Measurements from ENCODE around the gene ARL15. TPM values are rescaled to one million over a fixed set of nuclear protein-coding genes. Genes with fewer than 3 reads are reported as not detected.

The ARL15 gene
- total and polyA plus RNA-seq, 2 experiments from 2014 or later: 7.8 to 9.9 TPM

DNA sequence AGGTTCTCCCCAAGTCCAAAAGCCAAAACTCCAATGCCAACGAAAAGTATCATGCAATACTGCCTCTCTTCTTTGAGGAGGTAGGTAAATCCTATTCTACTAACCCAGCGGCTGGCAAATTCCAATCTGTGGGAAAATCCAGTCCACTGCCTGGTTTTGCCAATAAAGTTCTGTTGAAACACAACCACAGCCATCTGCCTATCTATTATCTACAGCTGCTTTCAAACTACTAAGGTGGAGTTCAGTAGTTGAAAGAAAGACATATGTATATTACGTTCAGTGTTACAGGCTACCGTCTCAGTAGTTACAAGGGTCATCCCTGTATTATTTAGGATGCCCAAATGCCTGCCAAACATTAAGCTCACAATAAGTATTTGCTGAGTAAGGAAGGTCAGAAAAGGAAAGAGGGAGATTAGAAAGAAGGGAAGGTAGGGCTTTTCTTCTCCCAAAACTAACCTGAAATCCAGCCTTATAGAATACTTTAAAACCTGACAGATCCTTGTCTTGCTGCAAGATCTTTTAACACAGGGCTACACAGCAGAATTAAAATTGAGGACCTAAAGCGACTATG lies 16.2 kb downstream of the ARL15 start:
- DNase-seq: no peak
- Histone ChIP-seq H2AFZ (no peak overlapping the region), H3K27ac (no peak overlapping the region), H4K20me1 (ENCODE audit: insufficient read depth) (no peaks in the 10 kb centered on the region), H3K9me3 (ENCODE audit: low read depth) (no peaks in the 10 kb centered on the region), H3K4me3 (no peak overlapping the region), H3K4me1 (ENCODE audit: insufficient read depth) (no peaks in the 10 kb centered on the region), H3K27me3 (replicated peaks; ENCODE audit: insufficient read depth) (no peaks in the 10 kb centered on the region), H3K9me2 (ENCODE audit: insufficient read depth) (no peaks in the 10 kb centered on the region), H3K4me2 (ENCODE audit: unreplicated experiment) (no peak overlapping the region), H3F3A (ENCODE audit: insufficient read depth) (no peaks in the 10 kb centered on the region), H3K9ac (no peak overlapping the region), H3K36me3 (ENCODE audit: low read depth) (no peaks in the 10 kb centered on the region), H3K79me2 (ENCODE audit: insufficient read depth) (peaks cover 21% of the 10 kb centered on the region)
- no peak for TF ChIP-seq EZH2 (IDR thresholded peaks at IDR 0.05; ENCODE audit: insufficient read depth, poor library complexity, severe bottlenecking)
- no peak for TF ChIP-seq EZH2phosphoT487 (IDR thresholded peaks at IDR 0.05; ENCODE audit: insufficient read depth, low read depth)
- WGBS, 2 experiments (ENCODE audit: low coverage in 1 of 2, low lambda C conversion rate in 2 of 2, missing lambda C conversion rate in 2 of 2): 59 to 64% methylated on average over 5 of the region's 5 CpGs
- in situ Hi-C loops (cut with MboI): no loop called here

DNA sequence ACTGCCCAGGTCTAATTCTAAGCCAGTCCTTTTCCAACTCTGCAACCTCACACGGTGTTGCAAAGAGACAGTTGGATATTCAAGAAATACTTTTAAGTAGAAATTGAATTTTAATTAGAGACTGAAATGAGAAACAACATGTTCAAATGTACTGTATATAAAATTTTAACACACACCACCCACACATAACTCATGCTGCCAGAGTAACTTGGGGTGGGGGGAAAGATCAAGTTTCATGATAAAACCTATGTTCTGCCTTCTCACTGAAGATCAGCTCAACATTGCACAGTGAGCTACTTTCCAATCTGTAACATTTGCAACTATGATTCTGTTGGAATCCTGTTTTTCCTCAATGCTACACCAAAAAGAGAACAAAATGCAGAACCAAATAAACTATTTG lies 17.5 kb downstream of the ARL15 start:
- no peak overlapping the region for H3K9ac ChIP-seq
- no peak overlapping the region for H3K4me2 ChIP-seq (ENCODE audit: unreplicated experiment)
- H3F3A ChIP-seq (ENCODE audit: insufficient read depth): no peaks in the 10 kb centered on the region
- TF ChIP-seq EZH2phosphoT487 (IDR thresholded peaks at IDR 0.05; ENCODE audit: insufficient read depth, low read depth) (no peak), EZH2 (IDR thresholded peaks at IDR 0.05; ENCODE audit: insufficient read depth, poor library complexity, severe bottlenecking) (no peak)
- H3K27ac ChIP-seq: no peak overlapping the region
- no peaks in the 10 kb centered on the region for H3K4me1 ChIP-seq (ENCODE audit: insufficient read depth)
- H4K20me1 ChIP-seq (ENCODE audit: insufficient read depth): no peaks in the 10 kb centered on the region
- no peaks in the 10 kb centered on the region for H3K9me2 ChIP-seq (ENCODE audit: insufficient read depth)
- no peaks in the 10 kb centered on the region for H3K9me3 ChIP-seq (ENCODE audit: low read depth)
- WGBS, 2 experiments (ENCODE audit: low coverage in 1 of 2, low lambda C conversion rate in 2 of 2, missing lambda C conversion rate in 2 of 2): 93 to 98% methylated on average over 1 of the region's 1 CpG
- H3K4me3 ChIP-seq: no peak overlapping the region
- in situ Hi-C loops (cut with MboI): no loop called here
- no peak overlapping the region for H2AFZ ChIP-seq
- H3K27me3 ChIP-seq (replicated peaks; ENCODE audit: insufficient read depth): no peaks in the 10 kb centered on the region
- no peaks in the 10 kb centered on the region for H3K36me3 ChIP-seq (ENCODE audit: low read depth)
- H3K79me2 ChIP-seq (ENCODE audit: insufficient read depth): peaks cover 20% of the 10 kb centered on the region; the same call in 1 of the 2 replicates
- DNase-seq: no peak

DNA sequence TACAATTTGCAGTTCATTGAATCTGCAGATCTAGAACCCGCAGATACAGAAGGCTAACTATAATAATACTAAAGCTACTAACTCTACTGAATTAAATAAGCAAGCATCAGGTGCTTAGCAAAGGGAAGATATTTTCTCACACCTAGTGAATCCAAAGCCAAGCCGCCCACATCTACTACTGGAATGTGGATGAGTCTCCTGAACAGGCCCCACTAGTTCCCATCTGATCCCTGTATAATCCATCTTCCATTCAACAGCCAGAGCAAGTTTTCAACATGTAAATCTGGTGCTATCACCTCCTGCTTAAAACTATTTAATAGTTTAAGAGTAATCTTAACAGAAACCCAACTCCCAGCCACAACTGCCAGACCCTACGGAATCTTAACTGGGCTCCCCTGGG lies 18.9 kb downstream of the ARL15 start:
- no peak overlapping the region for H2AFZ ChIP-seq
- WGBS, 2 experiments (ENCODE audit: low coverage in 1 of 2, low lambda C conversion rate in 2 of 2, missing lambda C conversion rate in 2 of 2): 77 to 79% methylated on average over 3 of the region's 3 CpGs
- peaks cover 20% of the 10 kb centered on the region; the same call in 1 of the 2 replicates for H3K79me2 ChIP-seq (ENCODE audit: insufficient read depth)
- H4K20me1 ChIP-seq (ENCODE audit: insufficient read depth): no peaks in the 10 kb centered on the region
- no peaks in the 10 kb centered on the region for H3K4me1 ChIP-seq (ENCODE audit: insufficient read depth)
- no peaks in the 10 kb centered on the region for H3K27me3 ChIP-seq (replicated peaks; ENCODE audit: insufficient read depth)
- H3K4me3 ChIP-seq: no peak overlapping the region
- H3K4me2 ChIP-seq (ENCODE audit: unreplicated experiment): no peak overlapping the region
- in situ Hi-C loops (cut with MboI): no loop called here
- H3F3A ChIP-seq (ENCODE audit: insufficient read depth): no peaks in the 10 kb centered on the region
- no peaks in the 10 kb centered on the region for H3K36me3 ChIP-seq (ENCODE audit: low read depth)
- DNase-seq: no peak
- H3K9me2 ChIP-seq (ENCODE audit: insufficient read depth): no peaks in the 10 kb centered on the region
- H3K27ac ChIP-seq: no peak overlapping the region
- TF ChIP-seq EZH2phosphoT487 (IDR thresholded peaks at IDR 0.05; ENCODE audit: insufficient read depth, low read depth) (no peak), EZH2 (IDR thresholded peaks at IDR 0.05; ENCODE audit: insufficient read depth, poor library complexity, severe bottlenecking) (no peak)
- no peak overlapping the region for H3K9ac ChIP-seq
- no peaks in the 10 kb centered on the region for H3K9me3 ChIP-seq (ENCODE audit: low read depth)

DNA sequence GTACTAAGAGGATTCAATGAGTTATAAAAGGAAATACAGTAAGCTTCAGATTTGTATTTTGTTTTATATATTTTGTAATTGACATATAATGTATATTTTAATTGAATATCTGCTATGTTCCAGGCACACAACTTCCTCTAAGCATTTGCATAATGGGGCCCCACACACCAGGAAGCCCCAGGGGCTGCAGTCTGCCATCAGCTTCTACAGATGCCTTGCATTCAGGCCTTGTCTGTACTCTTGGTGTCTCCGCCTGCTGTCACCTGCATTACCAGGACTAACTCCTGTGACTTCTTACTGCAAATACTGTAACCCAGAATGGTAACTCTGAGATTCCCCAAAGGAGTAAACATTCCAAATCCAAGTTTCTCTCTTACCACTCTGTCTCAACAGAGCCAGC lies 20.6 kb downstream of the ARL15 start:
- TF ChIP-seq EZH2phosphoT487 (IDR thresholded peaks at IDR 0.05; ENCODE audit: insufficient read depth, low read depth): no peak
- TF ChIP-seq EZH2 (IDR thresholded peaks at IDR 0.05; ENCODE audit: insufficient read depth, poor library complexity, severe bottlenecking): no peak
- Histone ChIP-seq H3K27ac (no peak overlapping the region), H3K4me3 (no peak overlapping the region), H2AFZ (no peak overlapping the region), H3K27me3 (replicated peaks; ENCODE audit: insufficient read depth) (no peaks in the 10 kb centered on the region), H3K79me2 (ENCODE audit: insufficient read depth) (peaks cover 9% of the 10 kb centered on the region; the same call in 1 of the 2 replicates), H3K4me2 (ENCODE audit: unreplicated experiment) (no peak overlapping the region), H3K9me2 (ENCODE audit: insufficient read depth) (no peaks in the 10 kb centered on the region), H3F3A (ENCODE audit: insufficient read depth) (no peaks in the 10 kb centered on the region), H3K9ac (no peak overlapping the region), H4K20me1 (ENCODE audit: insufficient read depth) (no peaks in the 10 kb centered on the region), H3K9me3 (ENCODE audit: low read depth) (no peaks in the 10 kb centered on the region), H3K36me3 (ENCODE audit: low read depth) (no peaks in the 10 kb centered on the region), H3K4me1 (ENCODE audit: insufficient read depth) (no peaks in the 10 kb centered on the region)
- no peak for DNase-seq
- 96 to 100% methylated on average over 1 of the region's 1 CpG for WGBS, 2 experiments (ENCODE audit: low coverage in 1 of 2, low lambda C conversion rate in 2 of 2, missing lambda C conversion rate in 2 of 2)
- in situ Hi-C loops (cut with MboI): no loop called here
